HepG2 (cell line): ENCODE data around the gene TOMM20. TPM values are rescaled to one million over a fixed set of nuclear protein-coding genes. Genes with fewer than 3 reads are reported as not detected.

Experiments used
- ATAC-seq: fragments of 200-7000 bp; cut with Tn5 transposase; 3 replicates; pipeline ENCODE4 v1.9.1; 2020; ENCODE audit warnings: mild to moderate bottlenecking, moderate library complexity
- BruUV-seq: library from RNA; stranded (reverse); fragments of 400-500 nt; replicated peaks from 2 replicates; lab custom pipeline; 2021; lab: Mats Ljungman, UMichigan
- CTCF ChIA-PET: fragments of 300-600 bp; formaldehyde crosslinking; extraction: SDS; loops from one replicate; lab custom pipeline; 2021; ENCODE audit warnings: low total read pairs, inconsistent platforms, low intra/inter-chr PET ratio; lab: Yijun Ruan, JAX
- POLR2A ChIA-PET: fragments of 350-600 bp; sonication (Branson Sonifier 250); formaldehyde crosslinking; loops from one replicate; lab custom pipeline; 2020; ENCODE audit warnings: antibody characterized with exemption, inconsistent platforms; lab: Yijun Ruan, JAX
- DNase-seq: peaks from one replicate; pipeline ENCODE4 v3.0.0-alpha.2; 2015; ENCODE audit warnings: low spot score
- FAIRE-seq: peaks from 3 replicates; lab custom pipeline; 2011; peaks lifted over from hg19 to GRCh38; lab: Jason Lieb, UNC
- H2AFZ ChIP-seq: one replicate; pipeline ENCODE4 v1.6.1; 2011; ENCODE audit warnings: low read length, inconsistent platforms
- H3K27ac ChIP-seq: fragments of 300-600 bp; 3 replicates; pipeline ENCODE4 v1.8.0; 2011; ENCODE audit warnings: mixed run types, mild to moderate bottlenecking, mixed read lengths, low read length, inconsistent platforms; ENCODE audit not compliant: insufficient read depth; ENCODE audit errors: extremely low read length
- H3K27me3 ChIP-seq, 2 experiments: fragments of 200-600 bp in 1 of 2; 2 replicates in 1 of 2; 3 replicates in 1 of 2; pipeline versions ENCODE4 v1.6.0 to v1.8.0; 2011; ENCODE audit warnings: low read length in 2 of 2, mild to moderate bottlenecking in 2 of 2, moderate library complexity in 2 of 2, inconsistent platforms in 1 of 2; ENCODE audit not compliant: insufficient read depth in 2 of 2, control insufficient read depth in 1 of 2
- H3K36me3 ChIP-seq, 2 experiments: fragments of 200-600 bp in 1 of 2; replicated peaks in 1 of 2; 2 replicates in 1 of 2; 3 replicates in 1 of 2; pipeline versions ENCODE4 v1.5.1 to v1.8.0; 2011; ENCODE audit warnings: low read length in 2 of 2, inconsistent platforms in 1 of 2; ENCODE audit not compliant: insufficient read depth in 2 of 2, control insufficient read depth in 1 of 2
- H3K4me1 ChIP-seq: 2 replicates; pipeline ENCODE4 v1.5.1; 2012; ENCODE audit warnings: low read length, inconsistent platforms; ENCODE audit not compliant: insufficient read depth
- H3K4me2 ChIP-seq: 2 replicates; pipeline ENCODE4 v1.6.0; 2011; ENCODE audit warnings: low read depth, low read length, inconsistent platforms
- H3K4me3 ChIP-seq, 3 experiments: fragments of 200-600 bp in 1 of 3; sonication (generic), shearing (Covaris generic) in 1 of 3; replicated peaks in 1 of 3; 2 replicates each; pipeline ENCODE4 v1.5.1; 2011 to 2016; ENCODE audit warnings: low read length in 3 of 3, inconsistent platforms in 2 of 3, low read depth in 2 of 3, mild to moderate bottlenecking in 2 of 3, control low read depth in 1 of 3, mixed read lengths in 1 of 3; ENCODE audit not compliant: insufficient read depth in 1 of 3
- H3K79me2 ChIP-seq: one replicate; pipeline ENCODE4 v1.6.1; 2011; ENCODE audit warnings: low read length, inconsistent platforms; ENCODE audit not compliant: insufficient read depth
- H3K9ac ChIP-seq: 2 replicates; pipeline ENCODE4 v1.6.0; 2011; ENCODE audit warnings: mild to moderate bottlenecking, low read depth, low read length, inconsistent platforms; ENCODE audit not compliant: insufficient read depth
- H3K9me3 ChIP-seq: 2 replicates; pipeline ENCODE4 v1.5.1; 2012; ENCODE audit warnings: mild to moderate bottlenecking, low read length
- H4K20me1 ChIP-seq: 2 replicates; pipeline ENCODE4 v1.6.0; 2011; ENCODE audit warnings: inconsistent platforms, mild to moderate bottlenecking, low read length, moderate library complexity; ENCODE audit not compliant: insufficient read depth
- CHD2 ChIP-seq: IDR thresholded peaks from 2 replicates; pipeline ENCODE4 v1.6.1; 2011; ENCODE audit warnings: low read depth, low read length, improper control_type of control experiment
- GFI1 ChIP-seq: sonication (generic); formaldehyde crosslinking; IDR thresholded peaks from 2 replicates; pipeline ENCODE4 v1.5.0; 2020; ENCODE audit warnings: missing genetic modification reagents, mild to moderate bottlenecking, borderline replicate concordance
- HNF4A ChIP-seq: sonication (generic); formaldehyde crosslinking; IDR thresholded peaks from 2 replicates; pipeline ENCODE4 v1.4.0; 2020; ENCODE audit warnings: missing genetic modification reagents
- HNRNPK ChIP-seq: fragments of 200-400 bp; formaldehyde crosslinking; IDR thresholded peaks from 2 replicates; pipeline ENCODE4 v1.6.1; 2018; ENCODE audit warnings: low read length, low read depth, moderate library complexity, mild to moderate bottlenecking; ENCODE audit not compliant: poor library complexity, severe bottlenecking
- MXI1 ChIP-seq: IDR thresholded peaks from 3 replicates; pipeline ENCODE4 v1.6.1; 2012; ENCODE audit warnings: low read depth, low read length, inconsistent platforms, borderline replicate concordance
- NR0B2 ChIP-seq: sonication (generic); formaldehyde crosslinking; IDR thresholded peaks from 2 replicates; pipeline ENCODE4 v1.4.0; 2020; ENCODE audit warnings: mild to moderate bottlenecking, missing genetic modification reagents
- NR2F2 ChIP-seq: IDR thresholded peaks from 2 replicates; pipeline ENCODE4 v1.6.1; 2012; ENCODE audit warnings: low read depth, inconsistent platforms, borderline replicate concordance
- NR2F6 ChIP-seq, 2 experiments: IDR thresholded peaks; 2 replicates each; pipeline ENCODE4 v1.6.1; 2016; ENCODE audit warnings: antibody characterized with exemption in 1 of 2, mild to moderate bottlenecking in 1 of 2
- PCBP1 ChIP-seq: fragments of 200-400 bp; formaldehyde crosslinking; IDR thresholded peaks from 2 replicates; pipeline ENCODE4 v1.6.1; 2017; ENCODE audit warnings: mild to moderate bottlenecking, low read depth, low read length, borderline replicate concordance
- ZNF253 ChIP-seq: sonication (generic); formaldehyde crosslinking; IDR thresholded peaks from 2 replicates; pipeline ENCODE4 v1.8.0; 2022; ENCODE audit warnings: mild to moderate bottlenecking, missing genetic modification reagents, borderline replicate concordance
- ZNF33B ChIP-seq: sonication (generic); formaldehyde crosslinking; IDR thresholded peaks from 2 replicates; pipeline ENCODE4 v1.5.1; 2020; ENCODE audit warnings: mild to moderate bottlenecking, missing genetic modification reagents
- ZNF496 ChIP-seq: sonication (generic); formaldehyde crosslinking; IDR thresholded peaks from 2 replicates; pipeline ENCODE4 v1.8.1; 2023; ENCODE audit warnings: mild to moderate bottlenecking, moderate library complexity, missing genetic modification reagents; ENCODE audit not compliant: insufficient replicate concordance
- WGBS: methylation state at CpG from one replicate; pipeline ENCODE4 v1.1.6; 2017; ENCODE audit warnings: low lambda C conversion rate; 5-methylcytosine and 5-hydroxymethylcytosine counted together
- in situ Hi-C: cut with HindIII; loops from 2 replicates; pipeline ENCODE4 v1.10.0; 2017; ENCODE audit warnings: low pct_unique_long_range_greater_than_20kb; ENCODE audit not compliant: extremely low pct_ligation_motif_present
- intact Hi-C: fragments of 100-400 bp; cut with micrococcal nuclease; formaldehyde crosslinking; loops from one replicate; pipeline ENCODE4 v1.10.0; 2022; ENCODE audit not compliant: unreplicated experiment
- polyA plus RNA-seq, 8 experiments: library from polyadenylated mRNA; depleted of rRNA in 3 of 8; stranded (reverse) in 7 of 8; unstranded in 1 of 8; fragments of >200 nt; fragmentation: Illumina TruSeq in 4 of 8; extraction: Trizol in 4 of 8; gene quantifications; 2 replicates each; pipeline versions ENCODE4 v1.2.1 to v1.2.3, GENCODE V29; 2011 to 2016; ENCODE audit warnings: low read depth in 4 of 8, missing spikeins in 1 of 8, mixed read lengths in 1 of 8; ENCODE audit not compliant: insufficient read depth in 1 of 8
- total RNA-seq, 5 experiments: library from RNA; depleted of rRNA; stranded (reverse); fragments of >200 nt; fragmentation: Illumina TruSeq; extraction: Trizol; gene quantifications; 2 replicates each; pipeline ENCODE4 v1.2.3, GENCODE V29; 2016; ENCODE audit warnings: low read depth in 1 of 5
- TF ChIP-seq, protein P1 (sequence below): IDR thresholded peaks from 2 replicates; pipeline ENCODE4 v1.6.1; 2012; ENCODE audit warnings: low read length, improper control_type of control experiment

Gene TOMM20
- total and polyA plus RNA-seq, 2 of the 13 experiments (the other 11 are each of a cell fraction or from before 2014, with no cell fraction given), result 153 to 376 TPM

- POLR2A ChIA-PET, result no interaction called here
- 84% methylated on average over 5 of the region's 5 CpGs for WGBS
- in situ Hi-C loops, result loop anchor here (5.0 kb wide), 1 partner anchor 316 kb away; no protein-coding TSS in a partner anchor
Measured at GRCh38 chr1:235101558-235102258, 26.9 kb downstream of the TOMM20 start.

GRCh38 chr1:235100194-235100772, 28.4 kb downstream of the TOMM20 start:
- H3K27me3 ChIP-seq, result no peaks in the 10 kb centered on the region
- peaks cover 63% of the 10 kb centered on the region for H3K4me1 ChIP-seq
- H3K9me3 ChIP-seq, result no peaks in the 10 kb centered on the region
- no peaks in the 10 kb centered on the region for H3K79me2 ChIP-seq
- ChIA-PET CTCF (no interaction called here), POLR2A (no interaction called here)
- DNase-seq (peak; percentile 52), FAIRE-seq (no peak), ATAC-seq (peak; percentile 48)
- no peaks in the 10 kb centered on the region for H3K36me3 ChIP-seq
- no peak overlapping the region for H2AFZ ChIP-seq
- in situ Hi-C loops (loop anchor here (5.0 kb wide), 1 partner anchor 317 kb away; no protein-coding TSS in a partner anchor), intact Hi-C loops (loop anchor here (5.0 to 10.0 kb wide), 2 partner anchors 65 to 317 kb away; partner anchors contain the start of gene RBM34)
- peak overlapping the region; percentile 13 for H3K27ac ChIP-seq
- no peak overlapping the region for H3K4me3 ChIP-seq
- H4K20me1 ChIP-seq, result no peaks in the 10 kb centered on the region
- peak overlapping the region; percentile 27 for H3K4me2 ChIP-seq
- H3K9ac ChIP-seq, result no peak overlapping the region
- WGBS, result 17% methylated on average over 8 of the region's 13 CpGs
- no TSS peak for BruUV-seq
- TF ChIP-seq CHD2, result no peak
- TF ChIP-seq, protein P1, sequence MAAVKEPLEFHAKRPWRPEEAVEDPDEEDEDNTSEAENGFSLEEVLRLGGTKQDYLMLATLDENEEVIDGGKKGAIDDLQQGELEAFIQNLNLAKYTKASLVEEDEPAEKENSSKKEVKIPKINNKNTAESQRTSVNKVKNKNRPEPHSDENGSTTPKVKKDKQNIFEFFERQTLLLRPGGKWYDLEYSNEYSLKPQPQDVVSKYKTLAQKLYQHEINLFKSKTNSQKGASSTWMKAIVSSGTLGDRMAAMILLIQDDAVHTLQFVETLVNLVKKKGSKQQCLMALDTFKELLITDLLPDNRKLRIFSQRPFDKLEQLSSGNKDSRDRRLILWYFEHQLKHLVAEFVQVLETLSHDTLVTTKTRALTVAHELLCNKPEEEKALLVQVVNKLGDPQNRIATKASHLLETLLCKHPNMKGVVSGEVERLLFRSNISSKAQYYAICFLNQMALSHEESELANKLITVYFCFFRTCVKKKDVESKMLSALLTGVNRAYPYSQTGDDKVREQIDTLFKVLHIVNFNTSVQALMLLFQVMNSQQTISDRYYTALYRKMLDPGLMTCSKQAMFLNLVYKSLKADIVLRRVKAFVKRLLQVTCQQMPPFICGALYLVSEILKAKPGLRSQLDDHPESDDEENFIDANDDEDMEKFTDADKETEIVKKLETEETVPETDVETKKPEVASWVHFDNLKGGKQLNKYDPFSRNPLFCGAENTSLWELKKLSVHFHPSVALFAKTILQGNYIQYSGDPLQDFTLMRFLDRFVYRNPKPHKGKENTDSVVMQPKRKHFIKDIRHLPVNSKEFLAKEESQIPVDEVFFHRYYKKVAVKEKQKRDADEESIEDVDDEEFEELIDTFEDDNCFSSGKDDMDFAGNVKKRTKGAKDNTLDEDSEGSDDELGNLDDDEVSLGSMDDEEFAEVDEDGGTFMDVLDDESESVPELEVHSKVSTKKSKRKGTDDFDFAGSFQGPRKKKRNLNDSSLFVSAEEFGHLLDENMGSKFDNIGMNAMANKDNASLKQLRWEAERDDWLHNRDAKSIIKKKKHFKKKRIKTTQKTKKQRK, result no peak
- TF ChIP-seq ZNF33B, result no peak
- TF ChIP-seq HNF4A, result peak; percentile 57
- peak; percentile 61 for TF ChIP-seq NR2F6 (IDR thresholded peaks at IDR 0.05)
- peak; percentile 67 for TF ChIP-seq NR2F6 (CRISPR knock-in tag; IDR thresholded peaks at IDR 0.05)
- TF ChIP-seq MXI1, result 0 out of 3 replicates have a peak, but pooled peaks have one; percentile 24
- no peak for TF ChIP-seq ZNF496 (CRISPR knock-in tag)
- no peak for TF ChIP-seq ZNF253 (CRISPR knock-in tag)
- 0 out of 2 replicates have a peak, but pooled peaks have one; percentile 45 for TF ChIP-seq NR2F2
- TF ChIP-seq NR0B2, result no peak

More at GRCh38 chr1:235101558-235102258, 26.9 kb downstream of the TOMM20 start:
- Histone ChIP-seq H3K4me3 (no peak overlapping the region), H3K27me3 (no peaks in the 10 kb centered on the region), H3K4me2 (no peak overlapping the region), H3K4me1 (peaks cover 49% of the 10 kb centered on the region), H4K20me1 (no peaks in the 10 kb centered on the region), H3K79me2 (no peaks in the 10 kb centered on the region), H2AFZ (no peak overlapping the region), H3K36me3 (no peaks in the 10 kb centered on the region; a peak in 1 of 5 replicates), H3K9me3 (no peaks in the 10 kb centered on the region), H3K27ac (no peak overlapping the region), H3K9ac (no peak overlapping the region)
- CTCF ChIA-PET, result no interaction called here
- no peak for ATAC-seq
- intact Hi-C loops, result loop anchor here (5.0 to 10.0 kb wide), 2 partner anchors 63 to 316 kb away; partner anchors contain the start of gene RBM34
- no TSS peak for BruUV-seq
- 0 out of 2 replicates have a peak, but pooled peaks have one; percentile 33 for TF ChIP-seq PCBP1
- no peak for TF ChIP-seq GFI1 (CRISPR knock-in tag)
- peak; percentile 93 for TF ChIP-seq HNRNPK
- no peak for FAIRE-seq
- no peak for DNase-seq
